Fibroblast of pulmonary artery (primary cell): ENCODE measurements around the gene RAB14.

Experiments
- DNase-seq: peaks from one replicate; pipeline ENCODE4 v3.0.0-alpha.2; 2010; ENCODE audit warnings: low read depth
- H3K4me3 ChIP-seq: replicated peaks from 2 replicates; pipeline ENCODE4 v1.5.1; 2011; ENCODE audit warnings: low read depth, mild to moderate bottlenecking, control low read depth, low read length, moderate library complexity
- TF ChIP-seq, protein P1 (sequence below): IDR thresholded peaks from 2 replicates; pipeline ENCODE4 v1.5.1; 2011; ENCODE audit warnings: mild to moderate bottlenecking, control low read depth, low read length, inconsistent platforms; ENCODE audit errors: missing control alignments

The RAB14 gene

DNA sequence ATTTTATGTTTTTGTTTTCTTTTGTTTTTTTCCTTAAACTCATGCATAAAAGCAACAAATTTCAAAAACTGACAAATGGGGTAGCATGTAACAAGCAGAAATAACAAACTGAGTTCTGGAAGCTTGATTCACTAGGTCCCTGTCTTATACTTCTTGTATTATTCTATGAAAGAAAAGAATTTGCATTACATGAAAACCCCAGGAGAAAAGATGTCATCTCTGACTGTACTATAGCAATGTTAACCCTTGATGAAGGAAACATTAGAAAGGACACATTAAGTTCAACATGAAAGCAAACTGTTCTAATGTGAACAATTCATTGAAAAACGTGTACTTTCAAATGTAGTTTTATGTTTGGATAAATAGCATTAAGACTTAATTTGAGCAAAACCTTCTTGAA lies 9.2 kb downstream of the RAB14 start:
- no peak for DNase-seq
- H3K4me3 ChIP-seq, result no peak overlapping the region

DNA sequence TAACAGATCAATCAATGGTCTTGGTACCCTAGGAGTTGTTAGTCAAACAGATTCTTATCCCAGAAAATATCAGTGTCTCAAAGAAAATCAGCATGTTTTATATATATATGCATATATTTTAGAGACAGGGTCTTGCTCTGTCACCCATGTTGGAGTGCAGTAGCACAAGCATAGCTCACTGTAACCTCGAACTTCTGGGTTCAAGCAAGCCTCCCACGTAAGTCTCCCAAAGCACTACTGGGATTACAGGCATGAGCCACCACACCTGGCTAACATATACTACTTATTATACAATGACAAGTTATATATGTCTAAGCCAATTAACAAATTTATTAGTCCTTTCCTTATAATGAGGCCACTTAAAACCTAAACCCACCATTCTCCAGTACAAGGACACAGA lies 10.4 kb downstream of the RAB14 start:
- TF ChIP-seq, protein P1, sequence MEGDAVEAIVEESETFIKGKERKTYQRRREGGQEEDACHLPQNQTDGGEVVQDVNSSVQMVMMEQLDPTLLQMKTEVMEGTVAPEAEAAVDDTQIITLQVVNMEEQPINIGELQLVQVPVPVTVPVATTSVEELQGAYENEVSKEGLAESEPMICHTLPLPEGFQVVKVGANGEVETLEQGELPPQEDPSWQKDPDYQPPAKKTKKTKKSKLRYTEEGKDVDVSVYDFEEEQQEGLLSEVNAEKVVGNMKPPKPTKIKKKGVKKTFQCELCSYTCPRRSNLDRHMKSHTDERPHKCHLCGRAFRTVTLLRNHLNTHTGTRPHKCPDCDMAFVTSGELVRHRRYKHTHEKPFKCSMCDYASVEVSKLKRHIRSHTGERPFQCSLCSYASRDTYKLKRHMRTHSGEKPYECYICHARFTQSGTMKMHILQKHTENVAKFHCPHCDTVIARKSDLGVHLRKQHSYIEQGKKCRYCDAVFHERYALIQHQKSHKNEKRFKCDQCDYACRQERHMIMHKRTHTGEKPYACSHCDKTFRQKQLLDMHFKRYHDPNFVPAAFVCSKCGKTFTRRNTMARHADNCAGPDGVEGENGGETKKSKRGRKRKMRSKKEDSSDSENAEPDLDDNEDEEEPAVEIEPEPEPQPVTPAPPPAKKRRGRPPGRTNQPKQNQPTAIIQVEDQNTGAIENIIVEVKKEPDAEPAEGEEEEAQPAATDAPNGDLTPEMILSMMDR, result no peak
- H3K4me3 ChIP-seq, result no peak overlapping the region
- no peak for DNase-seq

More for the DNA sequence above, 9.2 kb downstream of the RAB14 start:
- TF ChIP-seq, protein P1, result no peak

DNA sequence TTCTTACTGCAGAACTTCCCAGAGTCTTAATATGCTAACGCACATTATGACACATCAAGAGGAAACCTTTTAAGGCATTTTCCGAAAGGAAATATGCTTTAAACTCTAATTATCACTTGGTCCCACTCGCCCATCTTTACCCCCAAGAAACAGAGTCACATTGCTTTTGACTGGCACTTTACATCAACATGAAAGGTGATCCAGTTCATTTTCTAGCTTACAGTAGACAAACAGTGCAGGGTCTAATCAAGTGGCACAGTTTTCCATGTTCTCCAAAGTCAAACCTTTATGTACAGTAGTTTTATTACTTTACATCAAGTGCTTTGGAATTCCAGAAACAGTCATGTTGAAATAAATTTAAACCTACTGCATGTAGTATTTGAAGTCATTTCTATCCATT lies 12.0 kb downstream of the RAB14 start:
- H3K4me3 ChIP-seq, result no peak overlapping the region
- DNase-seq, result no peak
- TF ChIP-seq, protein P1, result no peak

DNA sequence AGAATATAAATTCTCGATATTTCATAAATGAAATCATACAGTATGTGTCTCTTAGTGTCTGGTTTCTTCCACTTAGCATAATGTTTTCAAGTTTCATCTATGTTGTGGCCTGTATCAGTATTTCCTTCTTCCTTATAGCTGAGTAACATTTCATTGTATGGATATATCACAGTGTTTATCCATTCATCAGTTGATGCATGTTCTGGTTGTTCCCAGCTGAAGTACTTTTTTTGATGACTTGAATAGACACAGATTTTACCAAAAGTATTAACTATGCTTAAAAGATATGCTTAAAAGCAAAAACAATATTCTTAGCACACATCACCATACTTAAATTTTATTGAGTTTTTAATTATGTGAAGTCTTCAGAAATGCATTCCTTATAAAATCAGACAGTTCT lies 12.7 kb downstream of the RAB14 start:
- no peak overlapping the region for H3K4me3 ChIP-seq
- TF ChIP-seq, protein P1, result no peak
- no peak for DNase-seq

DNA sequence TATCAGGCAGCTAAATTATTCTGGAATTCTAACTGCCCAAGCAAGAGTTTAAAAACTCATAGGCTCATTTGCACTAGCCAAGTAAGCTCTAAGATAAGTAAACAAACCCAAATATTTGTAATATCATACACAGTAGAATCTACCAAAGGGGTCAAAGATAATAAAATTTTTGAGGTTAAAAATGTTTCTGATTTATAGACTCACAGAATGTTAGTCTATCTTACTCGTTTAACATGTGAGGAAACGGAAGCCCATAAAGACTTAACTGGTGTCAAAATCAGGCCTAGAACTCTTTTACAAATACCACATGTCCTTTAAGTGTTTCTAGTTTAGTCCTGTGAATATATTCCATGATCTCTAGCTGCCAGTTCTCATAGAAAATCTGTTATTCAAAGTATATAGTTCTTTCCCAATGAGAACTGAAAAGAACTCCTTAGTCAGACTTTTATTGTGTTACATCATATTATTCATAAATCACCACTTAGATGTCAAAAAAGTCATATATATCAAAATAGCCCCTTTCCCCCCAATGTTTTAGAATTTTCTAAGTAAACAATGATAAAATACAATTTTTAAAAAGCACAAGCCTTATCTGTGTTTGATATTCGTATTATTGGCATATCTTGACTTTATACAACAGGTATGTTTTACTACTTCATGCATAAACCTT lies 13.9 kb downstream of the RAB14 start:
- DNase-seq, result no peak
- TF ChIP-seq, protein P1, result no peak

DNA sequence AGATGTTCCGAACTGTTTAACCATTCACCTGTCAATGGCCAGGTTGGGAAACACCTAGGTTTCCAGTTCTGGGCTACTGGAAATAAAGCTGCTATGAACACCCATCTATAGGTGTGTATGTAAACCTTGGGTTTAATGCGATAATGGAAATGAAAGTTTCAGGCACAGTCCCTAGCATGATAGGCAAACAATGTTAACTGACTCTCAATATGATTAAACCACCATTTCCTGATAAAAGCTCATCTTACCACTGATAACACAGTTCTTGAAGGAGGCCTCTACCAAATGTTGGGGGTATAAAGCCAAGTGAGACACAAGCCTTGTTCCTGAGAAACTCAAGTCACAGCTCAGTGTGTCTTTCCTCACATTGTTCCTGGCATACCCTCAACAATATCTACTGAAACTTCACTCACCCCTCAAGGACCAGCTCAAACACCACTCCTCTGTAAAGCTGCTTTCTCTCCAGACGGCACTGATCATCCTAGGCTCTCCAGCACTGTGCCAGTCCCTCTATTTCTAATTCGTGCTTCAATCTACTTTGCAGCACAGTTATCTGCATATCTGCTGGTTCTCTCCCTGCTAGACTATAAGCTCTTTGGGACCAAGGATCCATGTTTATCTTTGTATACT lies 15.8 kb downstream of the RAB14 start:
- DNase-seq, result no peak
- TF ChIP-seq, protein P1, result no peak
- H3K4me3 ChIP-seq, result no peak overlapping the region

More for the DNA sequence above, 13.9 kb downstream of the RAB14 start:
- no peak overlapping the region for H3K4me3 ChIP-seq
